Naive thymus-derived CD8-positive, alpha-beta T cell (primary cell): ENCODE results near the gene DEFB116. TPM values are rescaled to one million over a fixed set of nuclear protein-coding genes. Genes with fewer than 3 reads are reported as not detected.
A peak's percentile ranks its signal among the peaks of the same experiment; 100 is the strongest.
"Not testable (repeated sequence)": the region's sequence is repeated elsewhere in the genome, so short reads cannot be mapped to it uniquely, and the experiment has no call there.

Experiments
- ATAC-seq, 2 donors: fragments of 150-1000 bp; cut with Tn5 transposase in 1 of 2; sonication (Bioruptor Pico), chemical (Tn5 transposase) in 1 of 2; 1 replicate in 1 of 2; 2 replicates in 1 of 2; pipeline ENCODE4 v1.10.0; 2021; ENCODE audit warnings: mild to moderate bottlenecking in 2 of 2, moderate library complexity in 2 of 2
- POLR2A ChIA-PET: fragments of 350-600 bp; sonication (Branson Sonifier 250); formaldehyde crosslinking; loops from one replicate; lab custom pipeline; 2021; ENCODE audit warnings: antibody characterized with exemption; lab: Charles Lee
- DNase-seq, 10 donors: peaks; one replicate each; pipeline versions ENCODE4 v3.0.0 to v3.0.0-alpha.2; 2020 to 2022
- H3K27ac Mint-ChIP-seq, 10 donors: one replicate each; pipeline ENCODE4 v1.8.0; 2020 to 2022; ENCODE audit warnings: mild to moderate bottlenecking in 10 of 10, mixed read lengths in 10 of 10, moderate library complexity in 4 of 10, inconsistent platforms in 1 of 10
- H3K27me3 Mint-ChIP-seq, 5 donors: one replicate each; pipeline ENCODE4 v1.8.0; 2021 to 2022; ENCODE audit warnings: mixed read lengths in 5 of 5
- H3K36me3 Mint-ChIP-seq, 3 donors: one replicate each; pipeline ENCODE4 v1.8.0; 2020 to 2022; ENCODE audit warnings: mixed read lengths in 3 of 3, mild to moderate bottlenecking in 2 of 3, inconsistent platforms in 1 of 3
- H3K4me1 Mint-ChIP-seq, 4 donors: one replicate each; pipeline ENCODE4 v1.8.0; 2021 to 2022; ENCODE audit warnings: mixed read lengths in 4 of 4
- H3K4me3 Mint-ChIP-seq, 10 donors: one replicate each; pipeline ENCODE4 v1.8.0; 2020 to 2022; ENCODE audit warnings: mild to moderate bottlenecking in 10 of 10, mixed read lengths in 10 of 10, moderate library complexity in 6 of 10, inconsistent platforms in 1 of 10
- H3K9me3 Mint-ChIP-seq, 9 donors: one replicate each; pipeline ENCODE4 v1.8.0; 2020 to 2022; ENCODE audit warnings: mixed read lengths in 9 of 9, mild to moderate bottlenecking in 3 of 9, inconsistent platforms in 1 of 9, moderate library complexity in 1 of 9
- polyA plus RNA-seq, 3 donors: library from polyadenylated mRNA; unstranded; fragments of 300-500 nt; fragmentation: Illumina TruSeq; gene quantifications; one replicate each; pipeline ENCODE4 v1.2.3, GENCODE V29; 2021
- total RNA-seq, 8 experiments: library from RNA in 2 of 8; stranded (reverse) in 2 of 8; gene quantifications; one replicate each; pipeline ENCODE4 v1.2.3 and lab custom pipeline; 2021 to 2026

The DEFB116 gene
- total RNA-seq (not detected), polyA plus RNA-seq (not detected), total RNA-seq (lab: John Stamatoyannopoulos, UW) (0 reads per million in 6 experiments)

GRCh38 chr20:31308535-31309162, at the start of gene DEFB116:
Gene DEFB116, minus strand, starts transcription at chr20:31308585. Its CDS starts 0 bp downstream, at chr20:31308585.
- Mint-ChIP-seq H3K9me3 (peaks cover 0 to 21% (median 6%) of the 10 kb centered on the region in 9 donors), H3K27ac (no peak within 1 kb of the TSS), H3K36me3 (no peaks in the 10 kb centered on the region), H3K4me3 (no peak within 1 kb of the TSS), H3K4me1 (no peaks in the 10 kb centered on the region), H3K27me3 (peaks cover 0 to 8% (median 1%) of the 10 kb centered on the region in 5 donors)
- POLR2A ChIA-PET, result no interaction called here
- ATAC-seq (no peak), DNase-seq (no peak)

- DNase-seq (no peak), ATAC-seq (no peak)
- Mint-ChIP-seq H3K4me3 (no peak overlapping the region), H3K9me3 (peaks cover 0 to 3% (median 2%) of the 10 kb centered on the region in 9 donors), H3K27ac (no peak overlapping the region), H3K4me1 (no peaks in the 10 kb centered on the region), H3K36me3 (no peaks in the 10 kb centered on the region), H3K27me3 (peaks cover 0 to 8% (median 3%) of the 10 kb centered on the region in 5 donors)
- POLR2A ChIA-PET, result no interaction called here
Measured at GRCh38 chr20:31355981-31356380, 47.6 kb upstream of the DEFB116 start.

DNA sequence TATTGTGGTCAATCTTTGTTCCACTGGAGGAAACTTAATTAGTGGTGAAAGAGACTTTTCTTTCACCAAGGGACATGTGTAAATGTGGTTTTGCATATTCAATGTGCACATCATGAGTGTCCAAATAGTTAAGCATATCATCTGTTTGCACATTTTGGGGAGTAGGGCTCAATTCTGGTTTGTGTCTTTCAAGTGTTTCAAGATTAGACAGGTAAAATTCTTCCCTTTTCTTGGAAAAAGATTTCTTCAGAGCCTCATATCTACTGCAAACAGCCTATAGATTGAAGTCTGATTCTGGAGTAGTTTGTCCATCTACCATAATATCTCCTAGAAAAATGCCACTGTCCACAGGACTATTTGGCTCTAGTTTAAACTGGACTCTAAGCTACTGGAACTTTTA, 33.1 kb upstream of the DEFB116 start:
- Mint-ChIP-seq H3K27ac (no peak overlapping the region), H3K4me3 (no peak overlapping the region), H3K4me1 (no peaks in the 10 kb centered on the region), H3K27me3 (peaks cover 0 to 4% (median 0%) of the 10 kb centered on the region in 5 donors), H3K36me3 (no peaks in the 10 kb centered on the region), H3K9me3 (peaks cover 0 to 12% (median 4%) of the 10 kb centered on the region in 9 donors)
- POLR2A ChIA-PET, result no interaction called here
- ATAC-seq (no peak), DNase-seq (no peak)

DNA sequence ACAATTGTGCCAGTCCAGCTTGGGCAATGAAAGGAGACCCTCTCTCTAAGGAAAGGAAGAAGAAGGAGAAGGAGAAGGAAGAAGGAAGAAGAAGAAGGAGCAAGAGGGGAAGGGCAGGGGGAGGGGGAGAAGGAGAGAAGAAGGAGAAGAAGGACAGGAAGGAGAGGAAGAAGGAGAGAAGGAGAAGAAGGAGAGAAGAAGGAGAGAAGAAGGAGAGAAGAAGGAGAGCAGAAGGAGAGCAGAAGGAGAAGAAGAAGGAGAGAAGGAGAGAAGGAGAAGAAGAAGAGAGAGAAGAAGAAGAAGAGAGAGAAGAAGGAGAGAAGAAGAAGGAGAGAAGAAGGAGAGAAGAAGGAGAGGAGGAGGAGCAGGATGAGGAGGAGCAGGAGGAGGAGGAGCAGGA, 22.5 kb upstream of the DEFB116 start:
- Mint-ChIP-seq H3K4me3 (no peak overlapping the region), H3K27me3 (peaks cover 0 to 17% (median 2%) of the 10 kb centered on the region in 5 donors)

DNA sequence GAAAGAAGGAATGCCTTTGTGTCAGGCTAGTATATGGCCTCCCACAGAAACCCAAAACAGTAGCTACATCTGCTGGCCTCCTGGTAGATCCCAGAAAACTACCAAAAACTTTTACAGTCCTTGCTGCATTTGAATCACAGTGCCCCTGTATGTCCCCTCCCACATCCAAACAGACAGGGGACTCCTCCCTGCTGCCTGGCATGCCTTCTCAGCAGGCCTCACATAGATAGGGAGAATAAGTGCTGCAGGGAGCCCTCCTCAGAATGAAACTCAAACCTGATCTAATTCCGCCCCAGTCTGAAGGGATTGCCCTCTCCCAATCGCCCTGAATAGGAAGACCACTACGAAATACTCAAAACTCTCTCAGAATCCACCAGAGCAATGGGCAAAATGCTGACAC, 14.1 kb upstream of the DEFB116 start:
- Mint-ChIP-seq H3K27me3 (peaks cover 2 to 12% (median 10%) of the 10 kb centered on the region in 5 donors), H3K4me1 (no peaks in the 10 kb centered on the region), H3K4me3 (no peak overlapping the region), H3K9me3 (peaks cover 13 to 60% (median 30%) of the 10 kb centered on the region in 9 donors), H3K27ac (no peak overlapping the region), H3K36me3 (peaks cover 0 to 42% (median 3%) of the 10 kb centered on the region in 3 donors)
- ATAC-seq, result no peak
- POLR2A ChIA-PET, result no interaction called here
- DNase-seq, result no peak

More for the DNA sequence above, 22.5 kb upstream of the DEFB116 start:
- peak overlapping the region in 1 of 10 donors; percentile 36 for H3K27ac Mint-ChIP-seq
- ATAC-seq (no peak), DNase-seq (no peak)
- no peaks in the 10 kb centered on the region for H3K4me1 Mint-ChIP-seq
- POLR2A ChIA-PET, result no interaction called here
- peaks cover 4 to 35% (median 15%) of the 10 kb centered on the region in 9 donors for H3K9me3 Mint-ChIP-seq
- H3K36me3 Mint-ChIP-seq, result peaks cover 3 to 16% (median 4%) of the 10 kb centered on the region in 3 donors

DNA sequence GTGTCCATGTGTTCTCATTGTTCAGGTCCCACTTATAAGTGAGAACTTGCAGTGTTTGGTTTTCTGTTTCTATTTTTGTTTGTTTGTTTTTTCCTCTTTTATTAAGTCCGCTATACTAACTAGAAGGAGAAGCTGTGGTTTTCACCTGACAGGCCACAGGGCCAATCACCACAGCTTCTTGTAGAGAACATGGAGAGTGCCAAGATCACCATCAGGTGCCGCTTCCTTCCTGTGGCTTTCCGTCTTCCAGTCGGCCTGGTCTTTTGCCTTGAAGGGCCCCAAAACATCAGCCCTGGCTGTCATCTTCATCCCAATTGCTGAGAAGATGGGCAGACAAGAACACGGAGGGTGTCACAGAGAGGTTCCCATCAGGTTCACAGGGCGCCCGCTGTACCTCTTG, 23.4 kb downstream of the DEFB116 start:
- DNase-seq, POLR2A ChIA-PET, H3K4me1 Mint-ChIP-seq, ATAC-seq, H3K4me3 Mint-ChIP-seq, H3K27ac Mint-ChIP-seq: not testable (repeated sequence)
- Mint-ChIP-seq H3K9me3 (peaks cover 3 to 38% (median 30%) of the 10 kb centered on the region in 9 donors), H3K36me3 (peaks cover 0 to 20% (median 0%) of the 10 kb centered on the region in 3 donors), H3K27me3 (peaks cover 0 to 11% (median 2%) of the 10 kb centered on the region in 5 donors)

- Mint-ChIP-seq H3K4me3 (no peak overlapping the region), H3K4me1 (no peaks in the 10 kb centered on the region), H3K27ac (no peak overlapping the region), H3K36me3 (peaks cover 0 to 2% (median 0%) of the 10 kb centered on the region in 3 donors), H3K9me3 (peaks cover 3 to 44% (median 19%) of the 10 kb centered on the region in 9 donors), H3K27me3 (no peaks in the 10 kb centered on the region)
- ATAC-seq (no peak), DNase-seq (no peak)
- POLR2A ChIA-PET, result no interaction called here
Measured at GRCh38 chr20:31278178-31278577, 30.2 kb downstream of the DEFB116 start.

DNA sequence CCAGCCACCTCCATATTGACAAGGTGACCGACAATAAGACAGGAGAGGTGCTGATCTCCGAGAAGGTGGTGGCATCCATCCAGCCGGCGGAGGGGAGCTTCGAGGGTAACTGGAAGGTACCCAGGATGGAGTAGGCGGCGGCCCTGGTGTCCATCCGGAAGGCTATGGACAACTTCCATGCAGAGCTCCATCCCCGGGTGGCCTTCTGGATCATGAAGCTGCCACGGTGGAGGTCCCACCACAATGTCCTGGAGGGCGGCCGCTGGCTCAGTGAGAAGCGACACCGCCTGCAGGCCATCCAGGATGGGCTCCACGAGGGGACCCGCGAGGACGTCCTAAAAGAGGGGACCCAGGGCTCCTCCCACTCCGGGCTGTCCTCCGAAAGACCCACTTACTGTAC, 33.9 kb downstream of the DEFB116 start:
- no peaks in the 10 kb centered on the region for H3K27me3 Mint-ChIP-seq
- H3K27ac Mint-ChIP-seq, result no peak overlapping the region
- ATAC-seq, result no peak
- DNase-seq, result no peak
- H3K36me3 Mint-ChIP-seq, result peaks cover 0 to 22% (median 0%) of the 10 kb centered on the region in 3 donors
- H3K9me3 Mint-ChIP-seq, result peaks cover 9 to 54% (median 40%) of the 10 kb centered on the region in 9 donors
- H3K4me1 Mint-ChIP-seq, result no peaks in the 10 kb centered on the region
- H3K4me3 Mint-ChIP-seq, result no peak overlapping the region
- POLR2A ChIA-PET, result no interaction called here

DNA sequence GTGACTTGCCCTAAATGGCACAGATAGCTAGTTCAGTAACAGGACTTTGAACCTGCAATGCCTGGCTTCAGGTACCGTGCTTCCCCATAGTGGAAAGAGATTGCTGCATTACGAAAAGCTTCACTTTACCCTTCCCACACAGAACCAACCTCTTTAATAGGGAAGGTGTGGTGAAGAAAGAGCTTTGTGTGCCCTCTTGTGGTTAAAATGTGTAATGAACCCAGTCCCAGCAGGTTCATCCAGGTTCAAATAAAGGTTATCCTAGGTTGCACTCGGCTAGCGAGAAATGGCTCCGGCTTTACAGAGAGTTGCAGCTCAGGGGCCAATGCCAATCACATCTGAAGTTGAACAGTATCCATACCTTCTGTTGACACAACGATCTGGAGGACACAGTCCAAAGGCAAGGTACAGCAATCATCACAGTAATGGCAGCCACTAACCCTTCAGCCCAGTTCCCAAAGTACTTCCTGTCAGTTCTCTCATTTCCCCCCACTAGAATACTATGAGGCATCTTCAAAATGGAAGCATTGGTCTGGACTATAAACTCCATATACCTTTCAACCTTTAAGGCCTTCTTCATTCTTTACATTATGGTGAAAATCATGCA, 48.0 kb downstream of the DEFB116 start:
- peaks cover 0 to 33% (median 16%) of the 10 kb centered on the region in 9 donors for H3K9me3 Mint-ChIP-seq
- peaks cover 0 to 8% (median 0%) of the 10 kb centered on the region in 3 donors for H3K36me3 Mint-ChIP-seq
- DNase-seq (no peak), ATAC-seq (no peak)
- H3K4me3 Mint-ChIP-seq, result no peak overlapping the region
- no peak overlapping the region for H3K27ac Mint-ChIP-seq
- H3K27me3 Mint-ChIP-seq, result peaks cover 0 to 5% (median 0%) of the 10 kb centered on the region in 5 donors
- POLR2A ChIA-PET, result no interaction called here
- H3K4me1 Mint-ChIP-seq, result peaks cover 0 to under 1% (median 0%) of the 10 kb centered on the region in 4 donors

GRCh38 chr20:31257364-31257763, 51.0 kb downstream of the DEFB116 start, which contains the start of gene DEFB115:
Gene DEFB115, plus strand, starts transcription at chr20:31257664. Its CDS starts 0 bp downstream, at chr20:31257664.
- DNase-seq (no peak), ATAC-seq (no peak)
- Mint-ChIP-seq H3K9me3 (peaks cover 0 to 32% (median 7%) of the 10 kb centered on the region in 9 donors), H3K27me3 (peaks cover 0 to 8% (median 0%) of the 10 kb centered on the region in 5 donors), H3K4me3 (no peak within 1 kb of the TSS), H3K27ac (no peak within 1 kb of the TSS), H3K36me3 (peaks cover 0 to 8% (median 0%) of the 10 kb centered on the region in 3 donors), H3K4me1 (peaks cover 0 to 3% (median 0%) of the 10 kb centered on the region in 4 donors)
- POLR2A ChIA-PET, result no interaction called here

DNA sequence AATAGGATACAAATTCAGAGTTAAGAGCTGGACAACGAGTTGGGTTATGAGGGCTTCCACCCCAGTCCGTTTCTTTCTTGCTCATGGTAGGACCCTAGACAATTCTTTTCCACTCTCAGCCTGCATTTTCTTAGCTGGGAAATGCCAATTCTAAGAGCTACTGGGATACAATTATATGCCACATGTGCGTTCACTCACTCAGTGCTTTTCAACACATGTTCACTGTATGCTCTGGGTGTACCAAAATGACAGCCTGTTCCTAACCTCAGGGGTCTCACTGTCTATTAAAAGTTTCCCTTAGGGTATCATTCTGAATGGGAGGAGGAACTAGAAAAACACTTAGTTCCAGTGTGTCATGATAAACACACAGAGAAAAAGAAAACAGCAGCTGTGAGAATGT, 51.4 kb downstream of the DEFB116 start:
- POLR2A ChIA-PET, result no interaction called here
- H3K9me3 Mint-ChIP-seq, result peaks cover 0 to 36% (median 7%) of the 10 kb centered on the region in 9 donors
- no peak overlapping the region for H3K27ac Mint-ChIP-seq
- ATAC-seq (no peak), DNase-seq (no peak)
- H3K4me1 Mint-ChIP-seq, result peaks cover 0 to 3% (median 0%) of the 10 kb centered on the region in 4 donors
- peaks cover 0 to 8% (median 0%) of the 10 kb centered on the region in 5 donors for H3K27me3 Mint-ChIP-seq
- H3K36me3 Mint-ChIP-seq, result peaks cover 0 to 8% (median 0%) of the 10 kb centered on the region in 3 donors
- no peak overlapping the region for H3K4me3 Mint-ChIP-seq
